GM10266 (cell line): ENCODE data around the gene NTN5.
"Not testable (repeated sequence)": the region's sequence is repeated elsewhere in the genome, so short reads cannot be mapped to it uniquely, and the experiment has no call there.

Experiments used
- DNase-seq: peaks from one replicate; pipeline ENCODE4 v3.0.0; 2012; ENCODE audit errors: extremely low spot score
- CTCF ChIP-seq: IDR thresholded peaks from 2 replicates; pipeline ENCODE4 v1.5.1; 2012; ENCODE audit warnings: mild to moderate bottlenecking, low read depth; ENCODE audit not compliant: control insufficient read depth, insufficient read depth; ENCODE audit errors: missing control alignments

NTN5 gene

GRCh38 chr19:48695743-48696352, 23.0 kb upstream of the NTN5 start, which contains the start of gene FUT2:
Gene FUT2 (plus strand): TSS chr19:48695971. CDS start chr19:48702957, 6,986 bp downstream.
- no peak for TF ChIP-seq CTCF
- no peak for DNase-seq

GRCh38 chr19:48693629-48694028, 20.8 kb upstream of the NTN5 start:
- not testable (repeated sequence) for DNase-seq

- no peak for TF ChIP-seq CTCF
- DNase-seq = no peak
These were observed 16.6 kb upstream of the NTN5 start for GRCh38 chr19:48689449-48689848.

- no peak for DNase-seq
- no peak for TF ChIP-seq CTCF
These were observed 15.0 kb upstream of the NTN5 start for GRCh38 chr19:48687776-48688175.

- DNase-seq = not testable (repeated sequence)
These were observed 13.8 kb upstream of the NTN5 start for GRCh38 chr19:48686637-48687036.

GRCh38 chr19:48686088-48686487, 13.3 kb upstream of the NTN5 start:
- DNase-seq = no peak
- TF ChIP-seq CTCF = no peak

GRCh38 chr19:48685583-48685982, 12.8 kb upstream of the NTN5 start:
- no peak for TF ChIP-seq CTCF
- no peak for DNase-seq

- DNase-seq = no peak
- TF ChIP-seq CTCF = no peak
These were observed 10.5 kb upstream of the NTN5 start for GRCh38 chr19:48683349-48683748.

GRCh38 chr19:48681127-48681470, 8.3 kb upstream of the NTN5 start:
- TF ChIP-seq CTCF = no peak
- DNase-seq = no peak
